Activated CD4-positive, alpha-beta T cell treated with anti-CD3 and anti-CD28 coated beads for 4 hours (primary cell): ENCODE data around the gene STX8.

Experiments used
- DNase-seq, 2 donors: peaks; one replicate each; pipeline ENCODE4 v3.0.0-alpha.2; 2020

STX8 gene

GRCh38 chr17:9435165-9435564 is 140.5 kb downstream of the STX8 start:
- DNase-seq: no peak

GRCh38 chr17:9434642-9435057 is 141.0 kb downstream of the STX8 start:
- no peak for DNase-seq

- DNase-seq: no peak
These were observed 142.6 kb downstream of the STX8 start for GRCh38 chr17:9432934-9433421.

GRCh38 chr17:9432134-9432885 is 143.3 kb downstream of the STX8 start:
- no peak for DNase-seq

GRCh38 chr17:9431620-9432019 is 144.0 kb downstream of the STX8 start:
- DNase-seq: no peak

GRCh38 chr17:9427465-9428315 is 147.9 kb downstream of the STX8 start:
- no peak for DNase-seq

GRCh38 chr17:9424071-9424640 is 151.5 kb downstream of the STX8 start:
- DNase-seq: no peak

- no peak for DNase-seq
These were observed 154.1 kb downstream of the STX8 start for GRCh38 chr17:9421525-9421924.

GRCh38 chr17:9419932-9420453 is 155.6 kb downstream of the STX8 start:
- no peak for DNase-seq

- DNase-seq: no peak
These were observed 161.1 kb downstream of the STX8 start for GRCh38 chr17:9414471-9414870.

- no peak for DNase-seq
These were observed 164.9 kb downstream of the STX8 start for GRCh38 chr17:9410737-9411136.

- no peak for DNase-seq
These were observed 165.3 kb downstream of the STX8 start for GRCh38 chr17:9410301-9410700.

- DNase-seq: no peak
These were observed 165.7 kb downstream of the STX8 start for GRCh38 chr17:9409878-9410277.

- no peak for DNase-seq
These were observed 166.5 kb downstream of the STX8 start for GRCh38 chr17:9408868-9409829.

- DNase-seq: no peak
These were observed 167.2 kb downstream of the STX8 start for GRCh38 chr17:9408381-9408780.

GRCh38 chr17:9406046-9406606 is 169.5 kb downstream of the STX8 start:
- DNase-seq: no peak

GRCh38 chr17:9403257-9403656 is 172.4 kb downstream of the STX8 start:
- no peak for DNase-seq

- peak in 1 of 2 donors; percentile 13 for DNase-seq
These were observed 172.9 kb downstream of the STX8 start for GRCh38 chr17:9402590-9403199.

- DNase-seq: no peak
These were observed 174.2 kb downstream of the STX8 start for GRCh38 chr17:9401434-9401833.

GRCh38 chr17:9389111-9389527 is 186.5 kb downstream of the STX8 start:
- DNase-seq: no peak

- no peak for DNase-seq
These were observed 189.2 kb downstream of the STX8 start for GRCh38 chr17:9386401-9386800.
